ENCODE data around the gene LGR6.

DNA sequence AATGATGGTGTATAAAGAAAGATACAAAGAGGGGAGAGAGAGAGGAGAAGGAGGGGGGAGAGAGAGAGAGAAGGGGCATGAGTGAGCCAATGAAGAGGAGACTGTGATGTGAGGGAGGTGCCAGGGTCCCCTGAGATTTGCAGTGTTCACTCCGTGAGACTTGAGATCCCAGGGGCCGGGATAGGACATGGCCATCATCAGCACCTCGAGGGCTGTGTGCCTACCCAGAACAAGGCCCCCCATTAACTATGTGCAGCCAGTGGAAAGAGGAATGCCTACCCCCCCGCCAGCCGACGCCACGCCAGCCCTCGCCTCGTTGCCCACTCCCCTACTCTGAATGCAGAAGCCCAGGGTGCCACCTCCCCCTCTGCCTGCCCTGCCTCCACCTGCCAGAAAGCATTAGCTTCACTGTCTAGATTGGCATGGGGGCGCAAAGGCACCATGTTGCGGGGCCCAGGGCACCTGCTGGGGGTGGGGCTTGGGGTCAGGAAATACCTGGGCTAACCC lies 14.8 kb downstream of the LGR6 start:
- TF ChIP-seq CTCF (conservative IDR thresholded peaks at IDR 0.05; ENCODE audit: low read depth, low read length) = no peak
- no peak for TF ChIP-seq EZH2 (IDR thresholded peaks at IDR 0.05; ENCODE audit: low read length, unreplicated experiment)

All from PC-3 (cell line).